HG03039 (cell line): Measurements from ENCODE around the gene ENG.
"Not testable (repeated sequence)": the region's sequence is repeated elsewhere in the genome, so short reads cannot be mapped to it uniquely, and the experiment has no call there.

Source experiments
- ATAC-seq: cut with Tn5 transposase; IDR thresholded peaks from one replicate; pipeline ENCODE4 v1.9.1; 2021; ENCODE audit warnings: mild to moderate bottlenecking, moderate library complexity; ENCODE audit not compliant: unreplicated experiment

ENG gene

GRCh38 chr9:127878652-127879390 is 24.4 kb upstream of the ENG start:
- no peak for ATAC-seq

DNA sequence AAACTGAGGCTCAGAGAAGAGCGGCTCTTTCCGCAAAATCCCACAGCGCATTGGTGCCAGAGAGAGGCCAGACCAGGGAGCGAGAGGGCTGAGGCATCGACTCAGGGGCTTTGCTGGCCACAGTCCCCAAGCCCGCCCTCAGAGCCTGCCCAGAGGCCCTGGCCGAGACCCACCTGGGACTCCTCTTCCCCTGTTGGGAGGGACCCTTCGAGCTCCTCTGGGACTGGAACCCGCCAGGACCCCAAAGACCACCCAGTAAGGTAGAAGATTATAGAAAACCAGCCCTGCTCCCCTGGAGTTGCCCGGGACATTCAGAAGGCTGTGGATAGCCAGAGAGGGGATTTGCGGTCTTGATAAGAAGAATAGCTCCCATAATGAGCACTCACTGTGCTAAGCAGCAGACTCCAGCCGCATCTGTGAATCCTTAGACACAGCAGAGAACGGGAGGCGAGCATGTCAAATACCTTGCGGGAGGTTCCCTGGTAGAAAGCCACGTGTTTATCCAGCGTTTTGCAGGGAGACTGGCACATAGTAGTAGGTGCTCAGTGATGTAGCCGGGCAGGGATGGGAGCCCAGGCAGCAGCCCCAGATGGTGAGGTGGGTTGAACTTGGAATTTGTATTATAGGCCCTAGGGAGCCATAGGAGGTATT is 23.7 kb upstream of the ENG start:
- no peak for ATAC-seq

DNA sequence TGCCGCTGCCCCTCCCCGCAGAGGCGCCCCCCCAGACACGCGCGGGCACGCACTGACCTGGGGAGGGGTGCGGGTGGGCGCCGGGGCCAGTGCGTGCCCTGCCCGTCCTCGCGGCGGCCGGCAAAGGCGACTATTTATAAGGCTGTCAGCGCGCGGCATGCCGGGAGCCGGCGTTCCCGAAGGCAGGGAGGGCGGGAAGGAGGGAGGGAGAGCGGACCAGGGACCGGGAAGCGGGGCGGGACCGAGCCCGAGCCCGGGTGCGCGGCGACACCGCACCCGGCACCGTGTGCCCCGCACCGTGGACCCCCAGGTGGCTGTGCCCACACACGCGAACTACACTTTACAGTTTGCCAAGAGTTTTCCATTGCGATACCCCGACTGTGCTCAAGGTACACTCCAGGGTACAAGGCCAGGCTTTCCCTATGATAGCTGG is 23.1 kb upstream of the ENG start, which contains the start of gene AK1:
TSS of gene AK1 (minus strand) at position 110 of the 433 bp plus-strand sequence. CDS start 3,058 bp downstream, outside the sequence.
- no peak for ATAC-seq

GRCh38 chr9:127876764-127877562 is 22.5 kb upstream of the ENG start:
- no peak for ATAC-seq

GRCh38 chr9:127876026-127876763 is 21.7 kb upstream of the ENG start:
- ATAC-seq = no peak

GRCh38 chr9:127875306-127875966 is 21.0 kb upstream of the ENG start:
- no peak for ATAC-seq

DNA sequence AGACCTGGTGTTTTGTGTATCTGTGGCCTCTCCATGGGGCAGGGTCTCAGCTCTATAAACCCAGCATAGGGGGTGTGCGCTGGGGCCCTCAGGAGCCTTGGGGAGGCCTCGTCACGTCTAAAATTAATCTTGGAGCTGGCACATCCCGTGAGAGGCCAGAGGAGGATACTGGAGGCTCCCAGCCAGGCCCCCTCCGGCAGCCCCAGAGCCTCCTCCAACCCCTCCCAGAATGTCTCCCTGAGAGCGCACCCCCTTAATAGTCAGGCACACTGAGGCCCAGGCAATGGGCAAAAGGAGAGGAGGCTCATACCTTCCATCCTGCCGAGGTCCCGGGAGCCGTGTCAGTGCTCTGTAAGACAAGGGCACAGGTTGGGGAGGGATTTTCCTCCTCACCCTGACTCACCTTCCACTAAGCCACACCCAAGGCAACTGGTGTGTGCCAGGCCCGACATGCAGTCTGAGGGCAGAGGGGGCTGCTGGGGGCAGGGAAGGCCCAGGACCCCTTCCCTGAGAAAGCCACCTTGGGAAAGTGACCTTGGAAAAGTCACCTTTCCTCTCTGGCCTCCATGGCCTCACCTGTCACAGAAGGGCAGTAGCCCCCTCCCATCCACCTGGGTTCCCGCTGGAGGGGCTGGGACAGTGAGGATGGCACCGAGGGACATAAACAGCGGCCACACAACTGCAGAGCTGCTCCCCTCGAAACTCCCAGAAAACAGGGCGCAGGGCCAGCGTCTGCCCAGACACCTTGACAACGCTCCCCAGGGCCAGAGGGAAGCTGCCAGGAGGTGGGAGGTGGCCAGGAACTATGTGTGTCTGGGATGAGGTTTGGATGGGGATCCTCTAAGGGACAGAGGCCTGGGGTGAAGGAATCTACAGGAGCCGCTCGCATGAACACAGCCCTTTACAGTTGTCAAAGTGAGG is 20.1 kb upstream of the ENG start:
- ATAC-seq = no peak

DNA sequence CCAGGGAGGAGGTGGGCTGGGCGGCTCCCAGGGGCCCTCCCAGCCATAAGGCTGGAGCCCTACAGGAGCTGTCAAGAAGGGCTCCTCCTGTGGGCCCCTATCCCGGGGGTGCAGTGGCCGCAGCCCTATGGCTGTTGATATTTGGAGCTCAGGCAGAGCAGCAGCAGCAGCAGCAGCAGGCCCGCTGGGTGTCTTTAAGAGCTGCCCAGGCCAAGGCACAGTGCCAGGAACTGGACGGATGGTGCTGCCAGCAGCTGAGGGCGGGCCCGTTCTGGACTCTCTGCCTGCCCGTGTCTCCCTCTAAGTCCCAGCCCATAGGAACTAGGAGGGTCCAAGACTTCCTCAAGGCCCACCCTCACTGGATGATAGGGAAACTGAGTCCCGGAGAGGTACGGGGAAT is 19.4 kb upstream of the ENG start:
- ATAC-seq = no peak

- no peak for ATAC-seq
Measured at GRCh38 chr9:127873223-127873691, 18.8 kb upstream of the ENG start.

DNA sequence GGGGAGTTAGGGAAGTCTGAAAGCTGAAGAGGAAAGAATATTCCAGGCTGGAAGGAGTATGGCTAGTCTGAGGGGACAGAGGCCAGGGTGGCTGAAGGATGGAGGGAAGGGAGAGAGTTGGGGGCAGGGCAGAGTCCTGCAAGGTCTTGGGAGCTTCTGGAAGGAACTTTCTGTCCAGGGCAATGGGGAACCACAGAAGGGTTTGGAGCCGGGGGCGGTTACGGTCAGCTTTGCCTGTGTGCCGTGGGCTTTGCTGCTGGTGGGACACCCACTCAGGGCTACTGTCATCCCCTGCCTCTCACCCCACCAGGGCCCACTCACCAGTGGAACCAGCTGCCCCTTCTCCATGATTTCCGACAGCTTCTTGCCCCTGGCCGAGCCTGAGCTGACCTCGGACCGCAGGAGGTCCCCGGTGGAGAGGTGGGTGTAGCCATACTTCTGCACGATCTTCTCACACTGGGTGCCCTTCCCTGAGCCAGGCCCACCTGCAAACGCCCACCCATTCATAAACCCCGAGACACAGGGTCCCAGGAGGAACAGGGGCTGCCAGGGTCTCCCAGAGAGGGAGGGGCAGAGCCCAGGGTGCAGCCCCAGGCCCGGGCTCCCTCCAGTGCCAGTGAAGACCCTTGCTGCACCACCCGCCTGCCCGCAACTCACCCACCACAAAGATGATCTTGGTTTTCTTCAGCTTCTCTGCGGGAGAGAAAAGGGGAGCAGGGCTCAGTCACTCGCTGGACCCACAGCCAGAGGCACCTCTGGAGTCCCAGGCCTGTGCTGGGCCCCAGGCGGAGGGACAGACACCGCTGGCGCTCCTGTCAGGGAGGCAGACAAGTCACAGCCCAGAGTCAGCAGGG is 18.1 kb upstream of the ENG start:
- no peak for ATAC-seq

GRCh38 chr9:127871531-127871930 is 17.1 kb upstream of the ENG start:
- ATAC-seq = no peak

GRCh38 chr9:127870887-127871286 is 16.4 kb upstream of the ENG start:
- ATAC-seq = no peak

GRCh38 chr9:127870153-127870491 is 15.7 kb upstream of the ENG start:
- ATAC-seq = not testable (repeated sequence)

- peak; percentile 62 for ATAC-seq
Measured at GRCh38 chr9:127869310-127870152, 15.1 kb upstream of the ENG start.

- ATAC-seq = no peak
Measured at GRCh38 chr9:127868278-127868902, 13.9 kb upstream of the ENG start.

DNA sequence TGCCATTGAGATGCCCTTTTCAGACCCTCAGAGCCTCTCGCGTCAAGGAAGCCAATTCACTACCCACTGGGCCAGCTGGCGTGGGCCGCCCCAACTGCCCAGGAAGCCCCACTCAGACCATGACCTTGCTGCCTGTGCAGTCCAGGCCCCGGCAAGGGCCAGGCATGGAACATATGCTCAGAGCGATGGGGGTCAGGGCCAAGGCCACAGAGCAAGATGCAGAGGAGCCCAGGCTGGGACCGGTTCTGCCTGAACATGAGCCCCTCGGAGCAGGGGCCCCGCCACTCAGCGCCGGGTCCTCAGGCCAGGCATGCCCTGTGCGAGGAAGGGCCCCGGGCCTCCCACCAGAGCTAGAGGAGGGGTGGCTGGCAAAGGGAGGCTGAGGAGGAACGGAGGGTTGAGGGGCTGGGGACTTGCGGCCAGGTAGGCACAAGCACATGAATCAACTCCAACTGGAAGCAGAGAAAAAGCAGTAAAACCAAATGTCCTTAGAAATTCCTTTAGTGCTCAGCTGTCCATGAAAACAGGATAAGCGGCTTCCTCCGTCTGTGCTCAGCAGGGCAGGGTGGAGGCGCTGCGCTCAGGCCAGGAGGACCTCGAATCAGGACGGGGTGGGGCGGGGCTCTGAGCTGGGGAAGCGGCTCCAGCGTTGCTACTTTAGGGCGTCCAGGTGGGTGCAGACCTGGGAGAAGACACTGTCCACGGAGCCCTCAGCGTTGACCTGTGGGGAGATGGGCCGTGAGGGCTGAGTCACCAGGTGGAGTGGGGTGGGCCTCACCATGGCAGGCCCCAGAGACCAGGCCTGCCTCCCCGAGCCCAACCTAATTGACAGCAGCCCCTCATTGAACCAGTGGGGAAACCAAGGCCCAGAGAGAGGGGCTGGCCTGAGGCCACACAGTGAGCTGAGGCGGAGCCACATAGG is 13.2 kb upstream of the ENG start:
- ATAC-seq = no peak
